Erythroblast (primary cell): ENCODE results near the gene CACNA1C.

Experiments
- GATA1 ChIP-seq: IDR thresholded peaks from 2 replicates; pipeline ENCODE4 v1.6.1; 2011; ENCODE audit warnings: low read depth, mild to moderate bottlenecking, control low read depth, low read length, moderate library complexity
- POLR2A ChIP-seq: IDR thresholded peaks from 2 replicates; pipeline ENCODE4 v1.6.1; 2011; ENCODE audit warnings: mild to moderate bottlenecking, low read length

- TF ChIP-seq POLR2A, result no peak
- no peak for TF ChIP-seq GATA1
These were observed 188.2 kb downstream of the CACNA1C start for GRCh38 chr12:2240984-2241383.
